ENCODE measurements around the gene PARP8. TPM values are rescaled to one million over a fixed set of nuclear protein-coding genes. Genes with fewer than 3 reads are reported as not detected.

The PARP8 gene
- total RNA-seq, 1 experiment from 2014 or later = 31.5 TPM

DNA sequence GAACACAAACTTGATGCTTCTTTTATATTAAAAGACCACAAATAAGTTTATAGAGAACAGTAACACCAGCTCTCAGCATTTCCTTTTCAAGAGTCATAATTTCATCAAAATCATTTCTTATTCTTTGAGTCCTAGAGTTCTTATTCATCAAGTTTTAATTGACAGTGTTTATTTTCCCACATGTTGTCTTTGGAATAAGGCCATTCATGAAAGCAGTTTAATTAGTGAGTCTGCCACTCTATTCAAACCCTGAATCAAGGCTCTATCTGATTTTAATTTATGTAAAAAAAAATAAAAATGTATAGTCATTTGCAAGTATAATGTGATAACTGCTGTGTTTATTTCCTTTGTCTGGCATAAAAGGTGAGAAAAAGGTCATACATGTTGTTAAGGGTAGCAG, 176.7 kb downstream of the PARP8 start:
- Histone ChIP-seq H3K9ac (ENCODE audit: low read length) (no peak overlapping the region), H3K9me2 (replicated peaks; ENCODE audit: insufficient read depth, low read length) (no peaks in the 10 kb centered on the region; the same call in 1 of the 2 replicates), H3K27me3 (ENCODE audit: low read length) (no peaks in the 10 kb centered on the region), H4K20me1 (ENCODE audit: insufficient read depth, low read depth, low read length) (no peaks in the 10 kb centered on the region), H3K79me2 (ENCODE audit: low read length) (no peaks in the 10 kb centered on the region), H3K4me1 (ENCODE audit: low read length) (no peaks in the 10 kb centered on the region), H3K27ac (ENCODE audit: low read length) (no peak overlapping the region), H3K36me3 (ENCODE audit: insufficient read depth, low read length) (no peaks in the 10 kb centered on the region), H3K9me3 (ENCODE audit: low read length) (no peaks in the 10 kb centered on the region), H2AFZ (ENCODE audit: low read length) (no peak overlapping the region), H3K4me2 (ENCODE audit: low read depth, low read length, poor library complexity, severe bottlenecking) (no peak overlapping the region), H3K4me3 (ENCODE audit: low read length) (no peak overlapping the region)
- DNase-seq = no peak

DNA sequence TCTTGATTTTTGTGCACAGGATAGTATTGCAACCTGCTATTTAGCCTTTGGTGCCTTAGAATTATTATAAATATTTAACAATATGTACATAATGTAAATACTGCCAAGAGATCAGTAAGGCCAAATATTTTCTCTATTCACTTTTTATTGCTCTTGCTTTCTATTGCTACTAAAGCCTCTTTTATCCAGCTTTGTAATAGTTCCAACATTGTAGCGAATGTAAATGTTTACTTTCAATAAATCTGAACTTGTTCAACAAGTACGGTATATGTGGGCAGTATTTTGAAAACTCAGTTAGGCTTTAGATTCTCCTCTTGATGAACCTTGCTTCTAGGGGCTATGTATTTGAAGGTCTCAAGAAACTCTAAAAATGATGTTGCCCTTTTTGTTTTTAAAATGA, 179.8 kb downstream of the PARP8 start:
- no peaks in the 10 kb centered on the region for H3K79me2 ChIP-seq (ENCODE audit: low read length)
- no peak overlapping the region for H3K4me3 ChIP-seq (ENCODE audit: low read length)
- no peak overlapping the region for H3K4me2 ChIP-seq (ENCODE audit: low read depth, low read length, poor library complexity, severe bottlenecking)
- H3K36me3 ChIP-seq (ENCODE audit: insufficient read depth, low read length) = no peaks in the 10 kb centered on the region
- no peaks in the 10 kb centered on the region for H4K20me1 ChIP-seq (ENCODE audit: insufficient read depth, low read depth, low read length)
- no peak overlapping the region for H3K27ac ChIP-seq (ENCODE audit: low read length)
- H3K4me1 ChIP-seq (ENCODE audit: low read length) = no peaks in the 10 kb centered on the region
- H2AFZ ChIP-seq (ENCODE audit: low read length) = no peak overlapping the region
- H3K9ac ChIP-seq (ENCODE audit: low read length) = no peak overlapping the region
- no peaks in the 10 kb centered on the region for H3K9me3 ChIP-seq (ENCODE audit: low read length)
- no peak for DNase-seq
- no peaks in the 10 kb centered on the region for H3K27me3 ChIP-seq (ENCODE audit: low read length)
- H3K9me2 ChIP-seq (replicated peaks; ENCODE audit: insufficient read depth, low read length) = no peaks in the 10 kb centered on the region

DNA sequence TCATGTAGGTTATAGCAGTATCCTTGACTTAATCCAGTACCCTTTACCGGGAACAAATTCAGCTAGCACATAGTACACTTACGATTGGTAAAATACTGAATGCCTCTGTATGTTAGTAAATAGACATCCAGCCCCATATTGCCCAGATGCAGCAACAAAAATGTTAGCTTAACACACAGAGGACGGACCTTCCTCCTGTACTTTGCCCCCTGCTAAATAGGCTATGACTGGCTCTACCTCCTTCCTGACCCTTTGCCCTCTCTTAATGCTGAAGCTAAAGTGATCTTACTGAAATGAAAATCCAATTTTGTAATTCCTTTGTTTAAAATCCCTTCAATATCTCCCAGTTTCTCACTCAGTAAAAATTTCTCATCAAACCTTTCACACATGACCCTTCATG, 183.1 kb downstream of the PARP8 start:
- Histone ChIP-seq H3K9me3 (ENCODE audit: low read length) (no peaks in the 10 kb centered on the region), H2AFZ (ENCODE audit: low read length) (no peak overlapping the region), H3K9ac (ENCODE audit: low read length) (no peak overlapping the region), H4K20me1 (ENCODE audit: insufficient read depth, low read depth, low read length) (no peaks in the 10 kb centered on the region), H3K27ac (ENCODE audit: low read length) (no peak overlapping the region), H3K27me3 (ENCODE audit: low read length) (no peaks in the 10 kb centered on the region), H3K4me1 (ENCODE audit: low read length) (peaks cover 13% of the 10 kb centered on the region), H3K9me2 (replicated peaks; ENCODE audit: insufficient read depth, low read length) (no peaks in the 10 kb centered on the region), H3K4me3 (ENCODE audit: low read length) (no peak overlapping the region), H3K4me2 (ENCODE audit: low read depth, low read length, poor library complexity, severe bottlenecking) (no peak overlapping the region), H3K36me3 (ENCODE audit: insufficient read depth, low read length) (no peaks in the 10 kb centered on the region), H3K79me2 (ENCODE audit: low read length) (no peaks in the 10 kb centered on the region)
- no peak for DNase-seq

DNA sequence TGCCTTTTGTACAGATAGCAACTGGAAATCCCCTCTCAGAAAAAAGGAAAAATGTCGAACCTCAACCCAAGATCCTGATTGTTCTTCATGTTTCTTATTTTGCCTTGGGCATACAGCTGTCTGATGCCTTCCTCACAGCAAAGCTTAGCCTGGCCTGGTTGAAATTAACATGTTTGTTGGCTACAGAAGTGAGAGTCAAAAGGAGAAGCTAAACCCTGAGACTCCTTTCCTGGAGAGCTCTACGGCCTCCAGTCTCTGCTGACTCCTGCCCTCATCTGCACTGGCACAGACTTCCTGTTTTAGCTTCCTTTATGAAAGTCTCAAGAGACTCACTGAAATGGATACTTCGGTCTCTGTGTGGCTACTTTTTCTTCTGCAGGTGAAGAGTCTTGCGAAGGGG, 186.7 kb downstream of the PARP8 start:
- Histone ChIP-seq H4K20me1 (ENCODE audit: insufficient read depth, low read depth, low read length) (no peaks in the 10 kb centered on the region), H3K36me3 (ENCODE audit: insufficient read depth, low read length) (no peaks in the 10 kb centered on the region), H3K27me3 (ENCODE audit: low read length) (no peaks in the 10 kb centered on the region), H3K79me2 (ENCODE audit: low read length) (no peaks in the 10 kb centered on the region), H3K4me3 (ENCODE audit: low read length) (peak overlapping the region; percentile 16; the same call in 1 of the 2 replicates), H2AFZ (ENCODE audit: low read length) (no peak overlapping the region), H3K4me2 (ENCODE audit: low read depth, low read length, poor library complexity, severe bottlenecking) (peak overlapping the region; percentile 40), H3K9me2 (replicated peaks; ENCODE audit: insufficient read depth, low read length) (no peaks in the 10 kb centered on the region), H3K9ac (ENCODE audit: low read length) (no peak overlapping the region), H3K27ac (ENCODE audit: low read length) (no peak overlapping the region), H3K4me1 (ENCODE audit: low read length) (peaks cover 29% of the 10 kb centered on the region), H3K9me3 (ENCODE audit: low read length) (no peaks in the 10 kb centered on the region)
- DNase-seq = peak; percentile 84

DNA sequence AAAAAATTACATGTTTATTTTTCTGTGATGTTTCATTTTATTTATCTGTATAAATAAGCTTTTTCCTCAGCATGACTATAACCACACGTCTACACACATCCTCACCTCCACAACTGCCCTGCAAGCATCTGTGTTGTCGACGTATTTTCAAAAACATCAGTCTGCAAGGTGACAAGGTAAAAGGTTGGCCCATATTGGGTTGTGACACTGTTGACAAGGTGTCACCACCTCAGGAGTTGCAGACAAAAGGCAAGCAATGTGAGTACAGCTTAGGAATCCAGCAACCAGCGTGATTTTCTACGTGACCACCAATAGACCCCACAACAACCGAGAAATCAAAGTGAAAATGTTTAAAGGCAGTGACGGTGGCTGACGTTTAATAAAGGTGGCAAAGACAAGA, 187.6 kb downstream of the PARP8 start:
- Histone ChIP-seq H3K4me1 (ENCODE audit: low read length) (peaks cover 29% of the 10 kb centered on the region), H3K4me2 (ENCODE audit: low read depth, low read length, poor library complexity, severe bottlenecking) (no peak overlapping the region)

DNA sequence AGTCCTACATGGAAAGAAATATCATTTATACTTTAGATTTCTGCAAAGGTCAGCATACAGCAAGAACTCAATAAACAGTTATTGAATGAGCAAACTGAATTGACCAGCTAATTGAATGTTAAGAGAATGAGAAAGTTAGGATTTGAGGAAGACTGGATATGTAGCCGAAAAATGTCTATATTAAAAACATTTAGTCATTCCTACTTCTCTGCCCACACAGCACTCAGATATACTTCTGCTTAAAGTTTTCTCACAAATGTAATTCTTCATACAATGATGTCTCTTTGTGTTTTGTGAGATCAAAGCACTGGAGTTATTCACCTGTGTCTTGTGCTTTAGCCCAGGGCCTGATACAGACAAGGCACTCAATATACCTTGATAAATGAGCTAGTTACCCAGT, 188.6 kb downstream of the PARP8 start:
- Histone ChIP-seq H4K20me1 (ENCODE audit: insufficient read depth, low read depth, low read length) (no peaks in the 10 kb centered on the region), H2AFZ (ENCODE audit: low read length) (no peak overlapping the region), H3K36me3 (ENCODE audit: insufficient read depth, low read length) (no peaks in the 10 kb centered on the region), H3K4me3 (ENCODE audit: low read length) (no peak overlapping the region), H3K4me2 (ENCODE audit: low read depth, low read length, poor library complexity, severe bottlenecking) (no peak overlapping the region), H3K9ac (ENCODE audit: low read length) (no peak overlapping the region), H3K4me1 (ENCODE audit: low read length) (peaks cover 29% of the 10 kb centered on the region), H3K79me2 (ENCODE audit: low read length) (no peaks in the 10 kb centered on the region), H3K27me3 (ENCODE audit: low read length) (no peaks in the 10 kb centered on the region), H3K9me3 (ENCODE audit: low read length) (no peaks in the 10 kb centered on the region), H3K9me2 (replicated peaks; ENCODE audit: insufficient read depth, low read length) (no peaks in the 10 kb centered on the region), H3K27ac (ENCODE audit: low read length) (no peak overlapping the region)
- no peak for DNase-seq

More for the DNA sequence above, 187.6 kb downstream of the PARP8 start:
- no peaks in the 10 kb centered on the region for H3K27me3 ChIP-seq (ENCODE audit: low read length)
- H4K20me1 ChIP-seq (ENCODE audit: insufficient read depth, low read depth, low read length) = no peaks in the 10 kb centered on the region
- no peaks in the 10 kb centered on the region for H3K9me3 ChIP-seq (ENCODE audit: low read length)
- no peaks in the 10 kb centered on the region for H3K9me2 ChIP-seq (replicated peaks; ENCODE audit: insufficient read depth, low read length)
- H3K27ac ChIP-seq (ENCODE audit: low read length) = no peak overlapping the region
- H3K36me3 ChIP-seq (ENCODE audit: insufficient read depth, low read length) = no peaks in the 10 kb centered on the region
- no peaks in the 10 kb centered on the region for H3K79me2 ChIP-seq (ENCODE audit: low read length)
- DNase-seq = no peak
- H2AFZ ChIP-seq (ENCODE audit: low read length) = no peak overlapping the region
- no peak overlapping the region for H3K4me3 ChIP-seq (ENCODE audit: low read length)
- H3K9ac ChIP-seq (ENCODE audit: low read length) = no peak overlapping the region

DNA sequence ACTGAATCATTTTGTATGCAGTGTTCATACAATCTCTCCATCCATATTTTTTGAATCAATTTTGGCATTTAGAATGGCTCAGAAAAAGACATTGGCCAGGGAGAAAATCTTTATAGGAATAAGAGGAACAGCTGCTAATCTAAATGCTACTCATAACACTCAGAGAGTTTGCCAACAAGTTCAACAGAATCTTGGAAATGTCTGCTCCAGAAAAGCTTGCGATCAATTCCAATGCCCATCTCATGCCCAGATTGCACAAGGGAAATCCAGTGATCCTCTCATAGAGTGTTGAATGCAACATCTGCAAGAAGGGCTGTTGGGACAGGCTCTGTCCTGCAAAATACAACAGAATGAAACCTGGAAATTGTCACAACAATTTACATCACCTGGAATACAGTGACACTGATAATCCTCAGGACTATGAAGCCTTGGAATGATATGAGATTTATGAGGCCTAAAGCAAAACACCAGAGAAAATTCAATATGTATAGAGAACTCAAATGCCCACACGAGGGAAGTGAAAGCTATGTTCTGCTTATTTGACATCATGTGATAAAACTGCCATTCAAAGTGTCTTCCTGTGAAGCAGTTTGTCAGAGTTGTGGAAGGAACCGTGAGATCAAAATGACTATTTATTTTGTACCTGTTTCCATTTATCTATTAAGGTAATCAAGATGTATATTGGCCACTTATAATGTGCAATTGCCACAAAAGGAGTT, 190.1 kb downstream of the PARP8 start:
- no peaks in the 10 kb centered on the region for H3K36me3 ChIP-seq (ENCODE audit: insufficient read depth, low read length)
- H3K4me3 ChIP-seq (ENCODE audit: low read length) = no peak overlapping the region
- H2AFZ ChIP-seq (ENCODE audit: low read length) = peak overlapping the region; percentile 68
- no peaks in the 10 kb centered on the region for H3K27me3 ChIP-seq (ENCODE audit: low read length)
- H3K9ac ChIP-seq (ENCODE audit: low read length) = peak overlapping the region; percentile 3; the same call in 1 of the 2 replicates
- H3K27ac ChIP-seq (ENCODE audit: low read length) = peak overlapping the region; percentile 46
- H3K4me1 ChIP-seq (ENCODE audit: low read length) = peaks cover 29% of the 10 kb centered on the region
- H3K9me3 ChIP-seq (ENCODE audit: low read length) = no peaks in the 10 kb centered on the region
- no peaks in the 10 kb centered on the region for H3K9me2 ChIP-seq (replicated peaks; ENCODE audit: insufficient read depth, low read length)
- DNase-seq = peak; percentile 72
- H4K20me1 ChIP-seq (ENCODE audit: insufficient read depth, low read depth, low read length) = no peaks in the 10 kb centered on the region
- H3K79me2 ChIP-seq (ENCODE audit: low read length) = no peaks in the 10 kb centered on the region
- H3K4me2 ChIP-seq (ENCODE audit: low read depth, low read length, poor library complexity, severe bottlenecking) = peak overlapping the region; percentile 48

DNA sequence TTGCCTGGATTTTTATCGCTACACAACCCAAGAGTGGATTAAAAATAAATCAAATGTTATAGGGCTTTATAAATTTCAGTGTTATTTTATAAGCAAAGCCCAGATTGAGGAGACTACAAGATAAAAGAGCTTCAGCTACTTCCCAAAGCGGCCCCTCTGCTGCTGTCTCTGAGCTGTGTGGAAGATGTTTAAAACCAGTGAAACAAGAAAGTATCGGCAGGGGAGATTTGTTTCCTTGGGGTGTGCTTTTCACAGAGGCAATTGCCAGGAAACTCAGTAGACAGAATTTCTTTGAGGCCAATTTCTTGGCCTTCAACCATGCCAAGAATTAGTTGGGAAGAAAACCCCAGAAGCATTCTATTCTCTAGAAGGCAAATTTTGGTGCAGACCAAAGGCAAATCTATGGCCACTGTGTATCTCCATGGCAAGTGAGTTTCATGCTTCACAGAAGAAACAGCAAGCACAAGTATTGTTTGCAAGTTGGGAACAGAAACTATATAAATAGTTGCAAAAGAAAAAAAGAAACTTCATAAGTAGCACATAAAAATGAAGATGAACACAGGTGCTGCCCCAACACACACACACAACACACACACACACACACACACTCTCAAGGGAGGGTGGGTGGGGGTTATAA, 197.2 kb downstream of the PARP8 start:
- Histone ChIP-seq H2AFZ (ENCODE audit: low read length) (no peak overlapping the region), H3K4me1 (ENCODE audit: low read length) (no peaks in the 10 kb centered on the region), H3K27ac (ENCODE audit: low read length) (no peak overlapping the region), H3K9ac (ENCODE audit: low read length) (no peak overlapping the region), H3K4me2 (ENCODE audit: low read depth, low read length, poor library complexity, severe bottlenecking) (no peak overlapping the region), H3K36me3 (ENCODE audit: insufficient read depth, low read length) (no peaks in the 10 kb centered on the region), H3K27me3 (ENCODE audit: low read length) (no peaks in the 10 kb centered on the region), H3K4me3 (ENCODE audit: low read length) (no peak overlapping the region), H3K9me3 (ENCODE audit: low read length) (no peaks in the 10 kb centered on the region), H3K9me2 (replicated peaks; ENCODE audit: insufficient read depth, low read length) (no peaks in the 10 kb centered on the region), H4K20me1 (ENCODE audit: insufficient read depth, low read depth, low read length) (no peaks in the 10 kb centered on the region), H3K79me2 (ENCODE audit: low read length) (no peaks in the 10 kb centered on the region)
- DNase-seq = no peak
